Caco-2 (cell line): ENCODE measurements around the gene ADAMTS19. TPM values are rescaled to one million over a fixed set of nuclear protein-coding genes. Genes with fewer than 3 reads are reported as not detected.

Experiments used
- BruUV-seq: library from RNA; stranded (reverse); fragments of 400-500 nt; replicated peaks from 2 replicates; lab custom pipeline; 2021; lab: Mats Ljungman, UMichigan
- CTCF ChIA-PET: fragments of 300-600 bp; sonication (Branson Sonifier 250); formaldehyde crosslinking; loops from one replicate; lab custom pipeline; 2022; ENCODE audit warnings: antibody characterized with exemption; lab: Charles Lee
- POLR2A ChIA-PET: fragments of 300-600 bp; sonication (Branson Sonifier 250); formaldehyde crosslinking; loops from one replicate; lab custom pipeline; 2022; ENCODE audit warnings: antibody characterized with exemption; lab: Charles Lee
- DNase-seq, 2 experiments: peaks; one replicate each; pipeline versions ENCODE4 v3.0.0 to v3.0.0-alpha.2; 2020 to 2022
- H3K27me3 ChIP-seq: replicated peaks from 2 replicates; pipeline ENCODE4 v1.6.0; 2011; ENCODE audit warnings: low read length; ENCODE audit not compliant: control insufficient read depth, insufficient read depth
- H3K36me3 ChIP-seq: 2 replicates; pipeline ENCODE4 v1.5.1; 2011; ENCODE audit warnings: low read length; ENCODE audit not compliant: control insufficient read depth, insufficient read depth
- H3K4me1 ChIP-seq: fragments of 250-450 bp; sonication (Bioruptor Pico); 2 replicates; pipeline ENCODE4 v1.5.1; 2020; ENCODE audit warnings: mild to moderate bottlenecking
- H3K4me3 ChIP-seq: 2 replicates; pipeline ENCODE4 v1.5.1; 2011; ENCODE audit warnings: low read depth, mild to moderate bottlenecking, control low read depth, low read length
- H3K9me3 ChIP-seq: fragments of 250-450 bp; sonication (Bioruptor Pico); 2 replicates; pipeline ENCODE4 v1.5.1; 2020; ENCODE audit warnings: mild to moderate bottlenecking, moderate library complexity
- H3K27ac Mint-ChIP-seq: one replicate; pipeline ENCODE4 v1.8.0; 2022; ENCODE audit warnings: mixed read lengths; ENCODE audit not compliant: unreplicated experiment
- H3K27me3 Mint-ChIP-seq: one replicate; pipeline ENCODE4 v1.8.0; 2022; ENCODE audit warnings: mixed read lengths; ENCODE audit not compliant: insufficient read depth, unreplicated experiment
- H3K36me3 Mint-ChIP-seq: one replicate; pipeline ENCODE4 v1.8.0; 2022; ENCODE audit warnings: mild to moderate bottlenecking, mixed read lengths; ENCODE audit not compliant: insufficient read depth, unreplicated experiment
- H3K4me1 Mint-ChIP-seq: one replicate; pipeline ENCODE4 v1.8.0; 2022; ENCODE audit warnings: low read depth, mixed read lengths; ENCODE audit not compliant: unreplicated experiment
- H3K4me3 Mint-ChIP-seq: one replicate; pipeline ENCODE4 v1.8.0; 2022; ENCODE audit warnings: mild to moderate bottlenecking, moderate library complexity, mixed read lengths; ENCODE audit not compliant: unreplicated experiment
- H3K9me3 Mint-ChIP-seq: one replicate; pipeline ENCODE4 v1.8.0; 2022; ENCODE audit warnings: mixed read lengths; ENCODE audit not compliant: unreplicated experiment
- intact Hi-C: fragments of 100-400 bp; cut with micrococcal nuclease; formaldehyde crosslinking; loops from one replicate; pipeline ENCODE4 v1.10.0; 2022; ENCODE audit not compliant: unreplicated experiment
- total RNA-seq: library from RNA; stranded (reverse); gene quantifications from 2 replicates; pipeline ENCODE4 v1.2.3, GENCODE V29; 2022
- TF ChIP-seq, protein P1 (sequence below), 2 experiments: fragments of 200-600 bp in 1 of 2; IDR thresholded peaks; 1 replicate in 1 of 2; 2 replicates in 1 of 2; pipeline versions ENCODE4 v1.5.1 to v1.8.0; 2011 to 2022; ENCODE audit warnings: antibody characterized with exemption in 1 of 2, control low read depth in 1 of 2, inconsistent platforms in 1 of 2, low read depth in 1 of 2, low read length in 1 of 2, mild to moderate bottlenecking in 1 of 2, moderate library complexity in 1 of 2; ENCODE audit not compliant: insufficient read depth in 1 of 2, severe bottlenecking in 1 of 2, unreplicated experiment in 1 of 2

ADAMTS19 gene
- total RNA-seq, 1 experiment from 2014 or later = 0.95 TPM

GRCh38 chr5:129661366-129662035, 201.4 kb downstream of the ADAMTS19 start:
- Histone ChIP-seq H3K4me1 (no peaks in the 10 kb centered on the region), H3K36me3 (no peaks in the 10 kb centered on the region), H3K27me3 (no peaks in the 10 kb centered on the region), H3K4me3 (no peak overlapping the region), H3K9me3 (no peaks in the 10 kb centered on the region)
- no peak for DNase-seq
- no peak overlapping the region for H3K27ac Mint-ChIP-seq
- CTCF ChIA-PET = no interaction called here
- peaks cover 7% of the 10 kb centered on the region for H3K36me3 Mint-ChIP-seq
- TF ChIP-seq, protein P1, sequence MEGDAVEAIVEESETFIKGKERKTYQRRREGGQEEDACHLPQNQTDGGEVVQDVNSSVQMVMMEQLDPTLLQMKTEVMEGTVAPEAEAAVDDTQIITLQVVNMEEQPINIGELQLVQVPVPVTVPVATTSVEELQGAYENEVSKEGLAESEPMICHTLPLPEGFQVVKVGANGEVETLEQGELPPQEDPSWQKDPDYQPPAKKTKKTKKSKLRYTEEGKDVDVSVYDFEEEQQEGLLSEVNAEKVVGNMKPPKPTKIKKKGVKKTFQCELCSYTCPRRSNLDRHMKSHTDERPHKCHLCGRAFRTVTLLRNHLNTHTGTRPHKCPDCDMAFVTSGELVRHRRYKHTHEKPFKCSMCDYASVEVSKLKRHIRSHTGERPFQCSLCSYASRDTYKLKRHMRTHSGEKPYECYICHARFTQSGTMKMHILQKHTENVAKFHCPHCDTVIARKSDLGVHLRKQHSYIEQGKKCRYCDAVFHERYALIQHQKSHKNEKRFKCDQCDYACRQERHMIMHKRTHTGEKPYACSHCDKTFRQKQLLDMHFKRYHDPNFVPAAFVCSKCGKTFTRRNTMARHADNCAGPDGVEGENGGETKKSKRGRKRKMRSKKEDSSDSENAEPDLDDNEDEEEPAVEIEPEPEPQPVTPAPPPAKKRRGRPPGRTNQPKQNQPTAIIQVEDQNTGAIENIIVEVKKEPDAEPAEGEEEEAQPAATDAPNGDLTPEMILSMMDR (IDR thresholded peaks at IDR 0.05; ENCODE audit: insufficient read depth in 1 of 2, low read depth in 1 of 2, low read length in 1 of 2, severe bottlenecking in 1 of 2, unreplicated experiment in 1 of 2) = no peak
- no TSS peak for BruUV-seq
- POLR2A ChIA-PET = no interaction called here
- peaks cover 3% of the 10 kb centered on the region for H3K27me3 Mint-ChIP-seq
- no peaks in the 10 kb centered on the region for H3K9me3 Mint-ChIP-seq
- H3K4me1 Mint-ChIP-seq = no peaks in the 10 kb centered on the region
- intact Hi-C loops = no loop called here
- H3K4me3 Mint-ChIP-seq = no peak overlapping the region

DNA sequence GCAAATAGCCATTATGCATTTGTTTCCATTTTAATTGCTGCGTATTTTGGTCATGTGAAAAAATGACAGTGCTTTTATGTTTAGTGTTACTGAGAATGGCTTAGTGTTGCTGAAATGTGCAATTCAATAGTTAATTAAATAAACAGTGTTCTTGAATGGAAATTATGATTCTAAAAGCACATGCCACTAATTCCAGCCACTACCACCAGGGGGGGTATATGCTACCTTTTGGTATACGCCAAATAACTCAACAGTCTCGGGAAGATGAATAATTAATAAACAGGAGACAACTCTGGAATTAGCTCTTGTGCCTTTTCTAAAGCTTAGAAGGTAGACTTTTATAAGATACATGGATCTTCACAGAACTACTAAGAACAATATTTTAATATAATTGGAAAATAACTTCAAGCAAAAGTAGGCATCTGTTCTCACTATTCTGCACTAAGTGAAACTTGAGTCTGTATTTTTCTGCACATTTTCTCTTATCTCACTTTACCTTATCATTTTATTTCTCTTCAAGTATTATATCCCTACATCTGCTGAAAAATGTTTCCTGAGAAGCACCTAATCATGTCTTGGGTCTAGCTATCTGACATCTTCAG, 204.3 kb downstream of the ADAMTS19 start:
- ChIA-PET POLR2A (no interaction called here), CTCF (interaction anchor here (0.6 kb wide), 1 partner anchor 189 kb away, joined by 3 read pairs; no protein-coding TSS in a partner anchor)
- DNase-seq = peak; percentile 51 to 71
- Histone ChIP-seq H3K36me3 (no peaks in the 10 kb centered on the region), H3K27me3 (no peaks in the 10 kb centered on the region), H3K4me3 (no peak overlapping the region), H3K4me1 (no peaks in the 10 kb centered on the region), H3K9me3 (no peaks in the 10 kb centered on the region)
- Mint-ChIP-seq H3K36me3 (peaks cover 12% of the 10 kb centered on the region), H3K9me3 (peaks cover 11% of the 10 kb centered on the region), H3K27me3 (peaks cover 3% of the 10 kb centered on the region), H3K4me1 (no peaks in the 10 kb centered on the region), H3K27ac (no peak overlapping the region), H3K4me3 (no peak overlapping the region)
- no TSS peak for BruUV-seq
- intact Hi-C loops = loop anchor here (1.0 to 2.0 kb wide), 2 partner anchors 104 to 188 kb away; no protein-coding TSS in a partner anchor
- TF ChIP-seq, protein P1 (IDR thresholded peaks at IDR 0.05; ENCODE audit: insufficient read depth in 1 of 2, low read depth in 1 of 2, low read length in 1 of 2, severe bottlenecking in 1 of 2, unreplicated experiment in 1 of 2) = peak; percentile 78 to 87

DNA sequence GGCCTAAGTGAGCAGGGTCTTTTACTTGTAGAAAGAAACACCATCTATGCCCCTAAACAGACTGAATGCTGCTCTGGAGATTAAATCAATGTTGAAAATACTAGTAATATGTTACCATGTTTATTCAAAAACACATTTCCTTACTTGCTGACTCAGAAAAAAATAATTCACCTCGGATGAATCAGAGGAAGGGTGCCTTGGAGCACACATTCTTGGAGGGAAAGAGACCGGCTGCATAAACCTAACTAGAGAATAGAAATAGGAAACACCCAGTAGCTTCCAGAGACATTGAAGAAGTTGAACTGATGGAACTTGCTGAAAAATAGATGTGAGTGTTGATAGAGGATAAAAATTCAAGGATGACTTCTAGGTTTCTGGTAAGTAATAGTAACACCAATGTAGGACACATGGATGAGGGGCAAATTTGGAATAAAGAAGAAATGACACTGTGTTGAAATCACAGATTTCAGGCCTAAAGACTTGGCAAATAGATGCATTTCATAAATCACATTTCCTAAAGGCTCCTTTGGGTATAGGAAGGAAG, 210.9 kb downstream of the ADAMTS19 start:
- BruUV-seq = no TSS peak
- Mint-ChIP-seq H3K9me3 (peaks cover 11% of the 10 kb centered on the region), H3K4me1 (no peaks in the 10 kb centered on the region), H3K27ac (no peak overlapping the region), H3K4me3 (no peak overlapping the region), H3K36me3 (peaks cover 5% of the 10 kb centered on the region), H3K27me3 (peaks cover 6% of the 10 kb centered on the region)
- intact Hi-C loops = no loop called here
- CTCF ChIA-PET = no interaction called here
- DNase-seq = no peak
- POLR2A ChIA-PET = no interaction called here
- H3K4me3 ChIP-seq = no peak overlapping the region
- H3K4me1 ChIP-seq = no peaks in the 10 kb centered on the region
- H3K27me3 ChIP-seq = no peaks in the 10 kb centered on the region
- TF ChIP-seq, protein P1 (IDR thresholded peaks at IDR 0.05; ENCODE audit: insufficient read depth in 1 of 2, low read depth in 1 of 2, low read length in 1 of 2, severe bottlenecking in 1 of 2, unreplicated experiment in 1 of 2) = no peak
- no peaks in the 10 kb centered on the region for H3K36me3 ChIP-seq
- no peaks in the 10 kb centered on the region for H3K9me3 ChIP-seq
